IPS-15b (cell line): ENCODE measurements around the gene SLC35F5.

Source experiments
- H3K27me3 ChIP-seq: one replicate; pipeline ENCODE4 v1.6.1; 2013; ENCODE audit warnings: low read length; ENCODE audit not compliant: control insufficient read depth, insufficient read depth
- H3K36me3 ChIP-seq: one replicate; pipeline ENCODE4 v1.6.1; 2013; ENCODE audit warnings: low read length; ENCODE audit not compliant: control insufficient read depth, insufficient read depth
- H3K4me1 ChIP-seq: one replicate; pipeline ENCODE4 v1.6.1; 2013; ENCODE audit warnings: mild to moderate bottlenecking, low read length; ENCODE audit not compliant: control insufficient read depth, insufficient read depth
- H3K4me3 ChIP-seq: one replicate; pipeline ENCODE4 v1.5.1; 2013; ENCODE audit warnings: low read depth, low read length
- H3K9ac ChIP-seq: one replicate; pipeline ENCODE4 v1.6.1; 2013; ENCODE audit warnings: low read depth, mild to moderate bottlenecking, low read length
- H3K9me3 ChIP-seq: one replicate; pipeline ENCODE4 v1.6.1; 2013; ENCODE audit warnings: mild to moderate bottlenecking, low read length; ENCODE audit not compliant: control insufficient read depth, insufficient read depth

Gene SLC35F5, protein sequence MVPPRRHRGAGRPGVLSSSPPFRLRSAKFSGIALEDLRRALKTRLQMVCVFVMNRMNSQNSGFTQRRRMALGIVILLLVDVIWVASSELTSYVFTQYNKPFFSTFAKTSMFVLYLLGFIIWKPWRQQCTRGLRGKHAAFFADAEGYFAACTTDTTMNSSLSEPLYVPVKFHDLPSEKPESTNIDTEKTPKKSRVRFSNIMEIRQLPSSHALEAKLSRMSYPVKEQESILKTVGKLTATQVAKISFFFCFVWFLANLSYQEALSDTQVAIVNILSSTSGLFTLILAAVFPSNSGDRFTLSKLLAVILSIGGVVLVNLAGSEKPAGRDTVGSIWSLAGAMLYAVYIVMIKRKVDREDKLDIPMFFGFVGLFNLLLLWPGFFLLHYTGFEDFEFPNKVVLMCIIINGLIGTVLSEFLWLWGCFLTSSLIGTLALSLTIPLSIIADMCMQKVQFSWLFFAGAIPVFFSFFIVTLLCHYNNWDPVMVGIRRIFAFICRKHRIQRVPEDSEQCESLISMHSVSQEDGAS

DNA sequence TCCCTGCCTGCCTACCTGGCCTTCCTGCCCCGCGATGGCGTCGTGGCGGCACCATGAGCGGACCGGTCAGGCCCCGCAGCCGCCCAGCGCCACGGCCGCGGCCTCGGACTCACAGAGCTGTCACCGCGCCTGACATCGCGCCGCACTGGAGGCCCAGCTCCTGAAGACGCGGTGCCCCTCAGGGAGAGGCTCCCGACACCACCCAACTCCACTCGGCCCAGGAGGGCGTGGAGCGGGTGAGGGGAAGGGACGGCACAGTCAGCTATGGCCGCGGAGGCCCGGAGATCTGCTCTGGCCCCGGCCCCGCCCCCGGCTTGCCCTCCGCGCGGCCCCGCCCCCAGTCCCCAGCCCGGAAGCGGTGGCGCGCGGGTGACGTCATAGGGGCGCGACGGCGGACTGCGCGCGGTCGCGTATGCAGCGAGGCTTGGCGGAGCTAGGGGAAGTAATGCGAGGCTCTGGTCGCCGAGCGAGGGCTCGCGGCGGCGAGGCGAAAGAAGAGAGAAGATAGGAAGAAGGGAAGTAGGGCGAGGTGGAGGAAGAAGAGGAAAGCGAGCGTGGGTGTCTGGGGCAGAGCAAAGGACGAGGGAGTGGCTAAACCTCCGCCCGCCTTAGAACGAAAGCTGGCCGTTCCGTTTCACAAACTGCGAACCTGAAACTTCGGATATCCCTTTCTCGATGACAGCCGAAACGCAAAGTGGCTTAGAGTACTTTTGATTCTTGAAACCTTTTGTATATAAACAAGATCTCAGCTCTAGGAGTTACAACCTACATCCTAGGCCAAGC is at the start of gene SLC35F5:
TSS of gene SLC35F5 (minus strand) at position 288 of the 783 bp plus-strand sequence. CDS start at position 55, 233 bp downstream.
- Histone ChIP-seq H3K4me3 (peak within 1 kb of the TSS; percentile 73), H3K27me3 (peaks cover 4% of the 10 kb centered on the region), H3K4me1 (no peaks in the 10 kb centered on the region), H3K9ac (peak within 1 kb of the TSS; percentile 84), H3K9me3 (no peaks in the 10 kb centered on the region), H3K36me3 (no peaks in the 10 kb centered on the region)

DNA sequence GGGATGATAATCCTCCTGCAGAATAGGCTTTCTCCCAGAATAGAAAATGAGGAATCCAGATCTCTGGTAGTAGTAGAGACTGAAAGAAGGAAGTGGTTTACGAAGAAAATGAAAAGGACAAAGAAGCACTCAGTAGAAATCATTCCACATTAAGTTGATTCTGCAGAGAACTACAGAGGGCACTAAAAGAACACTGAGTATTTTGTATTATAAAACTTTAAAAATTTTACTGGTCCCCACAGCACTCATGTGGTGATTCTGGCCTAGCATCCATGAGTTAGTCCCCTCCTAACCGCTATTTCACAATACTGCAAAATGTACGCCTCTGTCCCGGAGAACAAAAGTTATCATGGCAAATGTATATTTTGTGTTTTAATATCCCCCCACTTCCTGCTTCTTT is 42.9 kb upstream of the SLC35F5 start:
- no peak overlapping the region for H3K4me3 ChIP-seq
- H3K36me3 ChIP-seq, result no peaks in the 10 kb centered on the region
- H3K27me3 ChIP-seq, result no peaks in the 10 kb centered on the region
- H3K4me1 ChIP-seq, result peaks cover 3% of the 10 kb centered on the region
- H3K9me3 ChIP-seq, result no peaks in the 10 kb centered on the region
- no peak overlapping the region for H3K9ac ChIP-seq

- H3K4me1 ChIP-seq, result peaks cover 3% of the 10 kb centered on the region
- no peak overlapping the region for H3K9ac ChIP-seq
- H3K36me3 ChIP-seq, result no peaks in the 10 kb centered on the region
- H3K9me3 ChIP-seq, result no peaks in the 10 kb centered on the region
- H3K27me3 ChIP-seq, result no peaks in the 10 kb centered on the region
- no peak overlapping the region for H3K4me3 ChIP-seq
These were observed 40.8 kb upstream of the SLC35F5 start for GRCh38 chr2:113797237-113797636.

- Histone ChIP-seq H3K4me1 (peaks cover 2% of the 10 kb centered on the region), H3K4me3 (no peak overlapping the region), H3K27me3 (no peaks in the 10 kb centered on the region), H3K9ac (no peak overlapping the region), H3K36me3 (no peaks in the 10 kb centered on the region), H3K9me3 (no peaks in the 10 kb centered on the region)
These were observed 40.2 kb upstream of the SLC35F5 start for GRCh38 chr2:113796592-113797175.

GRCh38 chr2:113795405-113795920 is 39.0 kb upstream of the SLC35F5 start:
- no peak overlapping the region for H3K4me3 ChIP-seq
- no peaks in the 10 kb centered on the region for H3K27me3 ChIP-seq
- no peaks in the 10 kb centered on the region for H3K4me1 ChIP-seq
- no peak overlapping the region for H3K9ac ChIP-seq
- H3K36me3 ChIP-seq, result no peaks in the 10 kb centered on the region
- H3K9me3 ChIP-seq, result no peaks in the 10 kb centered on the region

- Histone ChIP-seq H3K4me3 (no peak overlapping the region), H3K9ac (no peak overlapping the region), H3K36me3 (no peaks in the 10 kb centered on the region)
These were observed 35.5 kb upstream of the SLC35F5 start for GRCh38 chr2:113791697-113792590.

GRCh38 chr2:113784823-113785744 is 28.6 kb upstream of the SLC35F5 start:
- Histone ChIP-seq H3K9me3 (no peaks in the 10 kb centered on the region), H3K4me3 (no peak overlapping the region), H3K36me3 (no peaks in the 10 kb centered on the region), H3K9ac (no peak overlapping the region), H3K27me3 (no peaks in the 10 kb centered on the region), H3K4me1 (no peaks in the 10 kb centered on the region)

More at GRCh38 chr2:113791697-113792590, 35.5 kb upstream of the SLC35F5 start:
- H3K9me3 ChIP-seq, result no peaks in the 10 kb centered on the region
- no peaks in the 10 kb centered on the region for H3K27me3 ChIP-seq
- H3K4me1 ChIP-seq, result no peaks in the 10 kb centered on the region

- Histone ChIP-seq H3K4me3 (no peak overlapping the region), H3K4me1 (no peaks in the 10 kb centered on the region), H3K9me3 (no peaks in the 10 kb centered on the region), H3K36me3 (no peaks in the 10 kb centered on the region), H3K27me3 (no peaks in the 10 kb centered on the region), H3K9ac (no peak overlapping the region)
These were observed 24.0 kb upstream of the SLC35F5 start for GRCh38 chr2:113780472-113780871.

GRCh38 chr2:113777371-113777770 is 20.9 kb upstream of the SLC35F5 start:
- no peak overlapping the region for H3K4me3 ChIP-seq

DNA sequence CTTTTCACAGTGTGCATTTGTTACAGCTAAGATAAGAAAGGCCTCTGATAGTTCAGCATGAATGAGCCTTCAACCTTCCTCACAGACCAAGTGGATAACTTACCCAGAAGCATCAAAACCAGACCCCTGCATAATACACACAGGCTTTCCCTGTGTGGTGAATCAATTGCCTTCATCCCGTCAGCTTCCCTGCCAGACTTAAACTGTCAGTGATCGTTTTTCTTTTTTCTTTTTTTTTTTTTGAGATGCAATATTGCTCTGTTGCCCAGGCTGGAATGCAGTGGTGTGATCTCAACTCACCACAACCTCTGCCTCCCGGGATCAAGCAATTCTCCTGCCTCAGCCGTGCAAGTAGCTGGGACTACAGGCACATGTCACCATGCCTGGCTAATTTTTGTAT is 20.5 kb upstream of the SLC35F5 start:
- H3K4me3 ChIP-seq, result no peak overlapping the region
- no peaks in the 10 kb centered on the region for H3K36me3 ChIP-seq
- no peaks in the 10 kb centered on the region for H3K27me3 ChIP-seq
- no peaks in the 10 kb centered on the region for H3K9me3 ChIP-seq
- no peak overlapping the region for H3K9ac ChIP-seq
- H3K4me1 ChIP-seq, result no peaks in the 10 kb centered on the region

More at GRCh38 chr2:113777371-113777770, 20.9 kb upstream of the SLC35F5 start:
- Histone ChIP-seq H3K9me3 (no peaks in the 10 kb centered on the region), H3K4me1 (no peaks in the 10 kb centered on the region), H3K27me3 (no peaks in the 10 kb centered on the region), H3K36me3 (no peaks in the 10 kb centered on the region), H3K9ac (no peak overlapping the region)
